Coronary artery (tissue), 2 donors: Measurements from ENCODE around the gene MED22.
A peak's percentile ranks its signal among the peaks of the same experiment; 100 is the strongest.
"Not testable (repeated sequence)": the region's sequence is repeated elsewhere in the genome, so short reads cannot be mapped to it uniquely, and the experiment has no call there.

Experiments used
- DNase-seq: peaks from one replicate; pipeline ENCODE4 v3.0.0-alpha.2; 2017; ENCODE audit warnings: low spot score
- H3K27ac ChIP-seq, 2 donors: fragments of 200-600 bp; sonication (generic); one replicate each; pipeline ENCODE4 v1.5.1; 2016 to 2019
- H3K4me3 ChIP-seq: fragments of 200-600 bp; sonication (generic); 2 replicates; pipeline ENCODE4 v1.5.1; 2016; ENCODE audit warnings: mild to moderate bottlenecking, moderate library complexity
- CTCF ChIP-seq: fragments of 200-600 bp; sonication (generic); IDR thresholded peaks from one replicate; pipeline ENCODE4 v1.5.1; 2019; ENCODE audit warnings: antibody characterized with exemption

The MED22 gene

GRCh38 chr9:133335924-133336811, 11.8 kb downstream of the MED22 start, which contains the start of gene SURF6:
Gene SURF6, minus strand, starts transcription at chr9:133336188. Its CDS starts 56 bp downstream, at chr9:133336132.
- TF ChIP-seq CTCF, result no peak
- Histone ChIP-seq H3K27ac (peak within 1 kb of the TSS in 1 of 2 donors; percentile 80), H3K4me3 (peak within 1 kb of the TSS; percentile 82)
- peak; percentile 89 for DNase-seq

GRCh38 chr9:133334888-133335287, 13.0 kb downstream of the MED22 start:
- H3K27ac ChIP-seq, DNase-seq: not testable (repeated sequence)
- peak overlapping the region; percentile 82 for H3K4me3 ChIP-seq

- no peak for DNase-seq
- Histone ChIP-seq H3K27ac (no peak overlapping the region), H3K4me3 (no peak overlapping the region)
- no peak for TF ChIP-seq CTCF
Observed at GRCh38 chr9:133334161-133334560, 13.8 kb downstream of the MED22 start.

DNA sequence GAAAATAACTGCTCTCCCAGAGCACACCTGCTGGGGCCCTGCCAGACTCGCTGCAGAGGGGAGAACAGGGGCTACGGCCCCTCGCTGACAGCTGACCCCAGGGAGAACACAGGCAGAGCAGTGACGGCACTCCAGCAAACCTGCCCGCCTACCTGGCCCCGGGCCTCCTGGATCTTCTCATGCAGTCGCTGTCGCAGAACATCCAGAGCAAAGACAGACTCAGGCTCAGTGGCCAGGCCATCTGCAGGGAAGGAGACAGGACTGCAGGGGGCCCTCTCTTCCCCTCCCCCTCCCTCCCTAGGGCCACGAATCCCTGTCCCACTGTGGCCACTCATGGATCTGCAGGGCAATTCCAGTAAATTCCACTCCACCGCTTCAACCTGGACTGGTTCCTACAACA, 14.4 kb downstream of the MED22 start:
- TF ChIP-seq CTCF, result no peak
- no peak for DNase-seq
- no peak overlapping the region for H3K4me3 ChIP-seq
- no peak overlapping the region for H3K27ac ChIP-seq

DNA sequence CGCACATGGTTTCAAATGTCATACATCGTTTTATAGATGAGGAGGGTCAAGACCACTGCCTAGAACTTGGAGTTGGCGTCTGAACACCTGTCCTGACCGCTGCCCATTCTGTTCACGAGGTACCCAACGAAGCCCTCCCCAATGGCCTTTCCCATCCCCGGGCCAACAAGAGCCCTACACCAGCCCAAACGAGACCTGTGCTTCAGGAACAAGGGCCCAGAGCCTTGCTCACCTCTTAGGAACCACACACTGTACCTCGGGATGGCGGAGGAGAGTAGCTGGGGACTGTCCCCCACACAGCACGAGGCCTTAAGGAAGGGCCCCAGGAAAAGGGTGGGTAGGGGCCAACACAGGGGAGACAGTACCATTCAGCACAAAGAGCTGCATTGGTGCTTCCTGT, 14.9 kb downstream of the MED22 start:
- Histone ChIP-seq H3K4me3 (no peak overlapping the region), H3K27ac (no peak overlapping the region)
- no peak for DNase-seq
- no peak for TF ChIP-seq CTCF

GRCh38 chr9:133332381-133332730, 15.6 kb downstream of the MED22 start:
- no peak for TF ChIP-seq CTCF
- H3K4me3 ChIP-seq, result no peak overlapping the region
- no peak overlapping the region for H3K27ac ChIP-seq
- DNase-seq, result no peak

DNA sequence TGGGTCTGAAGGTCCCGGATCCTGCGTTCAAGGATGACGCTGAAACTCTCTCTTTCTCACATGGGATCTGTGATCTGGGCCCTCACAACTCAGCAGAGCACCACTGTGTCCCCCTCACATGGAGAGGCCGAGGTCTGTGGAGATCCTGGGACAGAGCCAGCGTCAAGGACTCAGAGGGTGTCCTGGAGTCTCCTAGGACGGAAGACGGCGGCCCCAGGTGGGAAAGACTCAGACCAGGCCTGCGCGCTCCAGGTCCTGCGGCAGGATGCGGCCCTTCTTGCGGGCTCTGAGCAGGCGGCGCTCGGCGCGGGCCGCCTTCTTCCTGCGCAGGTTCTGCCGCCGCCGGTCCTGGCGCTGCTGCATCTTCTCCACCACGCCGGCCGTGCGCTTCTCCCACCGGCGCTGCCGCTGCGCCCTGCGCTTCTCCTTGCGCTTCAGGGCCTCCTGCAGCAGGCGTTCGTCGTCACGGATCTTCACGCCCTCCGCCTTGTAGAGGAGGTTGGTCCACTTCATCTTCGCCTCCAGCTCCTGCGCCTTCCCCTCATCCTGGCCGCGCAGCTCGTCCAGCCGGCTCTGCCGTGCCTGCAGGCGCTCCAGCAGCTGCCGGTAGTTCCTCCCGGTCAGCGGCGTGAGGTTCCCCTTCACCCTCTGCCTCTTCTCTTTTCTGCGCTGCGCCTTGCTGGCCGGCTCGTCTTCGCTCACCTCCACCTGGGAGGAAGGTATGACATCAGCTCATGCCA, 16.1 kb downstream of the MED22 start:
- Histone ChIP-seq H3K4me3 (no peak overlapping the region), H3K27ac (no peak overlapping the region)
- no peak for TF ChIP-seq CTCF
- no peak for DNase-seq
